K562 (cell line): ENCODE results near the gene NOM1. TPM values are rescaled to one million over a fixed set of nuclear protein-coding genes. Genes with fewer than 3 reads are reported as not detected.

Source experiments
- ELF4 ChIP-seq: fragments of 450-650 bp; formaldehyde crosslinking; IDR thresholded peaks from 2 replicates; pipeline ENCODE4 v1.4.0; 2022; ENCODE audit warnings: missing genetic modification characterization
- EP400 ChIP-seq: fragments of 450-650 bp; IDR thresholded peaks from 2 replicates; pipeline ENCODE4 v1.6.1; 2017; ENCODE audit warnings: antibody characterized with exemption, mild to moderate bottlenecking, moderate library complexity
- HEY1 ChIP-seq: fragments of 250-450 bp; sonication (Bioruptor Pico); IDR thresholded peaks from 2 replicates; pipeline ENCODE4 v1.5.0; 2020; ENCODE audit warnings: mild to moderate bottlenecking, moderate library complexity, borderline replicate concordance
- MTA3 ChIP-seq: fragments of 450-650 bp; formaldehyde crosslinking; IDR thresholded peaks from 2 replicates; pipeline ENCODE4 v1.6.1; 2017; ENCODE audit warnings: mild to moderate bottlenecking, borderline replicate concordance
- NR2C2 ChIP-seq, 2 experiments: fragments of 200-800 bp in 1 of 2; sonication (Bioruptor generic) in 1 of 2; sonication (generic) in 1 of 2; formaldehyde crosslinking in 1 of 2; IDR thresholded peaks; 2 replicates each; pipeline versions ENCODE4 v1.6.1 to v1.8.0; 2016 to 2022; ENCODE audit warnings: mild to moderate bottlenecking in 1 of 2, missing compliant biosample characterization in 1 of 2, missing genetic modification characterization in 1 of 2, missing genetic modification reagents in 1 of 2
- PHTF2 ChIP-seq: fragments of 250-450 bp; sonication (Bioruptor Pico); IDR thresholded peaks from 2 replicates; pipeline ENCODE4 v1.5.0; 2021; ENCODE audit warnings: mild to moderate bottlenecking
- RAD51 ChIP-seq: fragments of 450-650 bp; IDR thresholded peaks from 2 replicates; pipeline ENCODE4 v1.7.1; 2016; ENCODE audit warnings: low read depth, mild to moderate bottlenecking, borderline replicate concordance
- RB1 ChIP-seq: fragments of 450-650 bp; IDR thresholded peaks from 2 replicates; pipeline ENCODE4 v1.6.1; 2017; ENCODE audit warnings: low read depth, mild to moderate bottlenecking
- SAP30 ChIP-seq: fragments of 200-600 bp; sonication (generic); IDR thresholded peaks from 2 replicates; pipeline ENCODE4 v1.6.1; 2012; ENCODE audit warnings: borderline replicate concordance, low read depth, mild to moderate bottlenecking, moderate library complexity, low read length, control low read depth, inconsistent platforms; ENCODE audit not compliant: insufficient read depth, poor library complexity, severe bottlenecking
- SIN3B ChIP-seq: fragments of 450-650 bp; IDR thresholded peaks from 2 replicates; pipeline ENCODE4 v1.6.1; 2017; ENCODE audit warnings: low read depth, mild to moderate bottlenecking, moderate library complexity
- SMAD2 ChIP-seq: fragments of 150-350 bp; IDR thresholded peaks from 2 replicates; pipeline ENCODE4 v1.6.1; 2014; ENCODE audit warnings: low read depth, mild to moderate bottlenecking, low read length
- TAF1 ChIP-seq: IDR thresholded peaks from 2 replicates; pipeline ENCODE4 v1.6.1; 2011; ENCODE audit warnings: mild to moderate bottlenecking, low read length, moderate library complexity; ENCODE audit not compliant: insufficient read depth, control insufficient read depth, severe bottlenecking; ENCODE audit errors: extremely low read depth
- TFE3 ChIP-seq: fragments of 450-650 bp; formaldehyde crosslinking; IDR thresholded peaks from 2 replicates; pipeline ENCODE4 v1.4.0; 2020; ENCODE audit warnings: mild to moderate bottlenecking, mixed read lengths
- THRAP3 ChIP-seq: fragments of 450-650 bp; IDR thresholded peaks from 2 replicates; pipeline ENCODE4 v1.6.1; 2016; ENCODE audit warnings: mild to moderate bottlenecking, inconsistent platforms, borderline replicate concordance
- ZBTB7A ChIP-seq: IDR thresholded peaks from 2 replicates; pipeline ENCODE4 v1.6.1; 2011; ENCODE audit warnings: low read depth, mild to moderate bottlenecking, low read length, moderate library complexity, borderline replicate concordance; ENCODE audit not compliant: control insufficient read depth
- ZNF143 ChIP-seq: sonication (generic); formaldehyde crosslinking; IDR thresholded peaks from 2 replicates; pipeline ENCODE4 v1.9.0; 2022; ENCODE audit warnings: mild to moderate bottlenecking, missing genetic modification reagents
- polyA plus RNA-seq, 8 experiments: library from polyadenylated mRNA; depleted of rRNA in 4 of 8; stranded (reverse) in 5 of 8; unstranded in 3 of 8; fragments of >200 nt; fragmentation: Nextera tagmentation in 2 of 8; fragmentation: Illumina TruSeq in 1 of 8; extraction: Ambion mirVana in 2 of 8; extraction: Trizol in 1 of 8; gene quantifications; 2 replicates each; pipeline versions ENCODE4 v1.2.1 to v1.2.3, GENCODE V29; 2011 to 2014; ENCODE audit warnings: inconsistent platforms in 1 of 8, missing spikeins in 1 of 8
- total RNA-seq, 7 experiments: library from RNA; depleted of rRNA in 6 of 7; stranded (reverse); fragments of >200 nt in 6 of 7; fragmentation: Illumina TruSeq in 2 of 7; extraction: Trizol in 2 of 7; gene quantifications; 2 replicates each; pipeline versions ENCODE4 v1.2.1 to v1.2.3, GENCODE V29; 2011 to 2021; ENCODE audit warnings: low replicate concordance in 1 of 7
- TF ChIP-seq, protein P1 (sequence below), 2 experiments: fragments of 450-650 bp; formaldehyde crosslinking in 1 of 2; IDR thresholded peaks; 2 replicates each; pipeline versions ENCODE4 v1.4.0 to v1.6.1; 2014 to 2020; ENCODE audit warnings: mild to moderate bottlenecking in 2 of 2, borderline replicate concordance in 1 of 2, low read depth in 1 of 2

Gene NOM1
- total and polyA plus RNA-seq, 9 of the 15 experiments (the other 6 are each of a cell fraction or from before 2014, with no cell fraction given), result 6.8 to 47.3 (median 37.4) TPM

- TF ChIP-seq TFE3 (no peak), RAD51 (no peak), MTA3 (no peak), SMAD2 (no peak), THRAP3 (no peak), HEY1 (CRISPR knock-in tag) (no peak), PHTF2 (no peak), ZNF143 (CRISPR knock-in tag) (no peak), RB1 (peak; percentile 91), SAP30 (no peak), NR2C2 (CRISPR knock-in tag; IDR thresholded peaks at IDR 0.05) (peak; percentile 60; the same call in 1 of the 2 replicates), NR2C2 (tag; IDR thresholded peaks at IDR 0.05) (0 out of 2 replicates have a peak, but pooled peaks have one; percentile 17), TAF1 (peak; percentile 30), ELF4 (CRISPR knock-in tag) (no peak), ZBTB7A (peak; percentile 81), SIN3B (peak; percentile 68), EP400 (peak; percentile 45; the same call in 1 of the 2 replicates)
- TF ChIP-seq, protein P1, sequence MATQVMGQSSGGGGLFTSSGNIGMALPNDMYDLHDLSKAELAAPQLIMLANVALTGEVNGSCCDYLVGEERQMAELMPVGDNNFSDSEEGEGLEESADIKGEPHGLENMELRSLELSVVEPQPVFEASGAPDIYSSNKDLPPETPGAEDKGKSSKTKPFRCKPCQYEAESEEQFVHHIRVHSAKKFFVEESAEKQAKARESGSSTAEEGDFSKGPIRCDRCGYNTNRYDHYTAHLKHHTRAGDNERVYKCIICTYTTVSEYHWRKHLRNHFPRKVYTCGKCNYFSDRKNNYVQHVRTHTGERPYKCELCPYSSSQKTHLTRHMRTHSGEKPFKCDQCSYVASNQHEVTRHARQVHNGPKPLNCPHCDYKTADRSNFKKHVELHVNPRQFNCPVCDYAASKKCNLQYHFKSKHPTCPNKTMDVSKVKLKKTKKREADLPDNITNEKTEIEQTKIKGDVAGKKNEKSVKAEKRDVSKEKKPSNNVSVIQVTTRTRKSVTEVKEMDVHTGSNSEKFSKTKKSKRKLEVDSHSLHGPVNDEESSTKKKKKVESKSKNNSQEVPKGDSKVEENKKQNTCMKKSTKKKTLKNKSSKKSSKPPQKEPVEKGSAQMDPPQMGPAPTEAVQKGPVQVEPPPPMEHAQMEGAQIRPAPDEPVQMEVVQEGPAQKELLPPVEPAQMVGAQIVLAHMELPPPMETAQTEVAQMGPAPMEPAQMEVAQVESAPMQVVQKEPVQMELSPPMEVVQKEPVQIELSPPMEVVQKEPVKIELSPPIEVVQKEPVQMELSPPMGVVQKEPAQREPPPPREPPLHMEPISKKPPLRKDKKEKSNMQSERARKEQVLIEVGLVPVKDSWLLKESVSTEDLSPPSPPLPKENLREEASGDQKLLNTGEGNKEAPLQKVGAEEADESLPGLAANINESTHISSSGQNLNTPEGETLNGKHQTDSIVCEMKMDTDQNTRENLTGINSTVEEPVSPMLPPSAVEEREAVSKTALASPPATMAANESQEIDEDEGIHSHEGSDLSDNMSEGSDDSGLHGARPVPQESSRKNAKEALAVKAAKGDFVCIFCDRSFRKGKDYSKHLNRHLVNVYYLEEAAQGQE (IDR thresholded peaks at IDR 0.05; ENCODE audit: borderline replicate concordance), result 0 out of 2 replicates have a peak, but pooled peaks have one; percentile 15
- TF ChIP-seq, protein P1 (CRISPR knock-in tag; IDR thresholded peaks at IDR 0.05; ENCODE audit: low read depth), result no peak; the same call in 1 of the 2 replicates
Observed at GRCh38 chr7:157010588-157011332, 61.2 kb downstream of the NOM1 start, which contains the start of gene MNX1 (continued).
